ENCODE measurements around the gene PRLR.
"Not testable (repeated sequence)": the region's sequence is repeated elsewhere in the genome, so short reads cannot be mapped to it uniquely, and the experiment has no call there.

PRLR gene

GRCh38 chr5:35198686-35199085, 31.6 kb downstream of the PRLR start:
- intact Hi-C loops (cut with micrococcal nuclease), result no loop called here
- Mint-ChIP-seq H3K4me1 (ENCODE audit: low read depth) (peaks cover 41% of the 10 kb centered on the region), H3K27me3 (no peaks in the 10 kb centered on the region), H3K36me3 (ENCODE audit: low read depth) (no peaks in the 10 kb centered on the region), H3K4me3 (no peak overlapping the region), H3K9me3 (no peaks in the 10 kb centered on the region), H3K27ac (peak overlapping the region; percentile 56)

GRCh38 chr5:35198075-35198474, 32.2 kb downstream of the PRLR start:
- Mint-ChIP-seq H3K4me1 (ENCODE audit: low read depth) (peaks cover 45% of the 10 kb centered on the region), H3K4me3 (no peak overlapping the region), H3K9me3 (no peaks in the 10 kb centered on the region), H3K27ac (peak overlapping the region; percentile 38), H3K36me3 (ENCODE audit: low read depth) (no peaks in the 10 kb centered on the region), H3K27me3 (no peaks in the 10 kb centered on the region)
- intact Hi-C loops (cut with micrococcal nuclease), result no loop called here

- Mint-ChIP-seq H3K4me3 (no peak overlapping the region), H3K36me3 (ENCODE audit: low read depth) (no peaks in the 10 kb centered on the region), H3K27me3 (no peaks in the 10 kb centered on the region), H3K27ac (peak overlapping the region; percentile 38), H3K4me1 (ENCODE audit: low read depth) (peaks cover 45% of the 10 kb centered on the region), H3K9me3 (no peaks in the 10 kb centered on the region)
- intact Hi-C loops (cut with micrococcal nuclease), result no loop called here
Measured at GRCh38 chr5:35197351-35197750, 32.9 kb downstream of the PRLR start.

GRCh38 chr5:35195472-35195852, 34.8 kb downstream of the PRLR start:
- Mint-ChIP-seq H3K27me3 (no peaks in the 10 kb centered on the region), H3K4me1 (ENCODE audit: low read depth) (peaks cover 45% of the 10 kb centered on the region), H3K36me3 (ENCODE audit: low read depth) (no peaks in the 10 kb centered on the region), H3K9me3 (no peaks in the 10 kb centered on the region), H3K4me3 (no peak overlapping the region), H3K27ac (peak overlapping the region; percentile 90)
- intact Hi-C loops (cut with micrococcal nuclease), result no loop called here

- H3K36me3 Mint-ChIP-seq (ENCODE audit: low read depth), result no peaks in the 10 kb centered on the region
- peak overlapping the region; percentile 58 for H3K4me3 Mint-ChIP-seq
- H3K9me3 Mint-ChIP-seq, result no peaks in the 10 kb centered on the region
- intact Hi-C loops (cut with micrococcal nuclease), result no loop called here
- H3K27ac Mint-ChIP-seq, result peak overlapping the region; percentile 90
- no peaks in the 10 kb centered on the region for H3K27me3 Mint-ChIP-seq
- H3K4me1 Mint-ChIP-seq (ENCODE audit: low read depth), result peaks cover 45% of the 10 kb centered on the region
Measured at GRCh38 chr5:35194635-35195471, 35.4 kb downstream of the PRLR start.

- Mint-ChIP-seq H3K9me3 (no peaks in the 10 kb centered on the region), H3K27ac (no peak overlapping the region), H3K4me3 (no peak overlapping the region), H3K4me1 (ENCODE audit: low read depth) (peaks cover 34% of the 10 kb centered on the region), H3K36me3 (ENCODE audit: low read depth) (no peaks in the 10 kb centered on the region), H3K27me3 (no peaks in the 10 kb centered on the region)
- intact Hi-C loops (cut with micrococcal nuclease), result no loop called here
Measured at GRCh38 chr5:35192506-35192905, 37.8 kb downstream of the PRLR start.

GRCh38 chr5:35189801-35190200, 40.5 kb downstream of the PRLR start:
- H3K9me3 Mint-ChIP-seq; H3K27me3 Mint-ChIP-seq; H3K27ac Mint-ChIP-seq; intact Hi-C loops (cut with micrococcal nuclease); H3K36me3 Mint-ChIP-seq (ENCODE audit: low read depth); H3K4me3 Mint-ChIP-seq: not testable (repeated sequence)
- peaks cover 15% of the 10 kb centered on the region for H3K4me1 Mint-ChIP-seq (ENCODE audit: low read depth)

- intact Hi-C loops (cut with micrococcal nuclease), result no loop called here
- Mint-ChIP-seq H3K4me1 (ENCODE audit: low read depth) (peaks cover 3% of the 10 kb centered on the region), H3K4me3 (no peak overlapping the region), H3K27me3 (no peaks in the 10 kb centered on the region), H3K9me3 (no peaks in the 10 kb centered on the region), H3K27ac (no peak overlapping the region), H3K36me3 (ENCODE audit: low read depth) (no peaks in the 10 kb centered on the region)
Measured at GRCh38 chr5:35188031-35188457, 42.2 kb downstream of the PRLR start.

- H3K36me3 Mint-ChIP-seq (ENCODE audit: low read depth); H3K4me1 Mint-ChIP-seq (ENCODE audit: low read depth); H3K4me3 Mint-ChIP-seq; H3K27ac Mint-ChIP-seq; H3K27me3 Mint-ChIP-seq; intact Hi-C loops (cut with micrococcal nuclease); H3K9me3 Mint-ChIP-seq: not testable (repeated sequence)
Measured at GRCh38 chr5:35187621-35188020, 42.7 kb downstream of the PRLR start.

GRCh38 chr5:35186749-35187148, 43.5 kb downstream of the PRLR start:
- intact Hi-C loops (cut with micrococcal nuclease), result no loop called here
- H3K9me3 Mint-ChIP-seq, result no peaks in the 10 kb centered on the region

GRCh38 chr5:35185518-35185917, 44.8 kb downstream of the PRLR start:
- H3K9me3 Mint-ChIP-seq, result no peaks in the 10 kb centered on the region
- H3K27ac Mint-ChIP-seq, result no peak overlapping the region
- H3K4me3 Mint-ChIP-seq, result no peak overlapping the region
- H3K27me3 Mint-ChIP-seq, result no peaks in the 10 kb centered on the region
- H3K36me3 Mint-ChIP-seq (ENCODE audit: low read depth), result no peaks in the 10 kb centered on the region
- intact Hi-C loops (cut with micrococcal nuclease), result no loop called here
- H3K4me1 Mint-ChIP-seq (ENCODE audit: low read depth), result peaks cover 6% of the 10 kb centered on the region

More at GRCh38 chr5:35186749-35187148, 43.5 kb downstream of the PRLR start:
- H3K27ac Mint-ChIP-seq, result no peak overlapping the region
- H3K27me3 Mint-ChIP-seq, result no peaks in the 10 kb centered on the region
- H3K36me3 Mint-ChIP-seq (ENCODE audit: low read depth), result no peaks in the 10 kb centered on the region
- H3K4me1 Mint-ChIP-seq (ENCODE audit: low read depth), result peaks cover 6% of the 10 kb centered on the region
- H3K4me3 Mint-ChIP-seq, result no peak overlapping the region

- H3K4me1 Mint-ChIP-seq (ENCODE audit: low read depth), result peaks cover 6% of the 10 kb centered on the region
- H3K9me3 Mint-ChIP-seq, result no peaks in the 10 kb centered on the region
- no peaks in the 10 kb centered on the region for H3K27me3 Mint-ChIP-seq
- H3K27ac Mint-ChIP-seq, result no peak overlapping the region
- intact Hi-C loops (cut with micrococcal nuclease), result loop anchor here (1.0 kb wide), 1 partner anchor 94 kb away; no protein-coding TSS in a partner anchor
- H3K4me3 Mint-ChIP-seq, result no peak overlapping the region
- H3K36me3 Mint-ChIP-seq (ENCODE audit: low read depth), result no peaks in the 10 kb centered on the region
Measured at GRCh38 chr5:35183556-35183955, 46.7 kb downstream of the PRLR start.

- intact Hi-C loops (cut with micrococcal nuclease), result loop anchor here (1.0 kb wide), 1 partner anchor 94 kb away; no protein-coding TSS in a partner anchor
- Mint-ChIP-seq H3K4me1 (ENCODE audit: low read depth) (peaks cover 6% of the 10 kb centered on the region), H3K9me3 (no peaks in the 10 kb centered on the region), H3K4me3 (no peak overlapping the region), H3K27ac (no peak overlapping the region), H3K27me3 (no peaks in the 10 kb centered on the region), H3K36me3 (ENCODE audit: low read depth) (no peaks in the 10 kb centered on the region)
Measured at GRCh38 chr5:35182910-35183535, 47.3 kb downstream of the PRLR start.

- Mint-ChIP-seq H3K27me3 (no peaks in the 10 kb centered on the region), H3K9me3 (no peaks in the 10 kb centered on the region), H3K4me3 (no peak overlapping the region), H3K4me1 (ENCODE audit: low read depth) (peaks cover 6% of the 10 kb centered on the region), H3K36me3 (ENCODE audit: low read depth) (no peaks in the 10 kb centered on the region), H3K27ac (no peak overlapping the region)
- intact Hi-C loops (cut with micrococcal nuclease), result no loop called here
Measured at GRCh38 chr5:35182486-35182885, 47.8 kb downstream of the PRLR start.

Data from dendritic cell treated with granulocyte-macrophage colony-stimulating factor and Interleukin-4, amounts not matched to agents 40 ng/mL and 50 ng/mL, for 4 days (primary cell).